ENCODE measurements around the gene SRY. TPM values are rescaled to one million over a fixed set of nuclear protein-coding genes. Genes with fewer than 3 reads are reported as not detected.
A peak's percentile ranks its signal among the peaks of the same experiment; 100 is the strongest.

The SRY gene
- total RNA-seq, 1 donor from 2014 or later = not detected

GRCh38 chrY:2800246-2800645 is 12.8 kb upstream of the SRY start:
- no peaks in the 10 kb centered on the region for H3K9me3 ChIP-seq (ENCODE audit: insufficient read depth, low read depth, low read length)
- no peaks in the 10 kb centered on the region for H3K4me1 ChIP-seq (ENCODE audit: insufficient read depth, low read length)
- H3K36me3 ChIP-seq (ENCODE audit: insufficient read depth, low read length) = no peaks in the 10 kb centered on the region
- H3K9ac ChIP-seq (ENCODE audit: low read length) = no peak overlapping the region
- H3K79me2 ChIP-seq (ENCODE audit: insufficient read depth, low read length) = no peaks in the 10 kb centered on the region
- no peak overlapping the region for H3K4me2 ChIP-seq (ENCODE audit: low read length)
- TF ChIP-seq EZH2 (IDR thresholded peaks at IDR 0.05; ENCODE audit: insufficient read depth, low read length) = no peak
- TF ChIP-seq, protein P1, sequence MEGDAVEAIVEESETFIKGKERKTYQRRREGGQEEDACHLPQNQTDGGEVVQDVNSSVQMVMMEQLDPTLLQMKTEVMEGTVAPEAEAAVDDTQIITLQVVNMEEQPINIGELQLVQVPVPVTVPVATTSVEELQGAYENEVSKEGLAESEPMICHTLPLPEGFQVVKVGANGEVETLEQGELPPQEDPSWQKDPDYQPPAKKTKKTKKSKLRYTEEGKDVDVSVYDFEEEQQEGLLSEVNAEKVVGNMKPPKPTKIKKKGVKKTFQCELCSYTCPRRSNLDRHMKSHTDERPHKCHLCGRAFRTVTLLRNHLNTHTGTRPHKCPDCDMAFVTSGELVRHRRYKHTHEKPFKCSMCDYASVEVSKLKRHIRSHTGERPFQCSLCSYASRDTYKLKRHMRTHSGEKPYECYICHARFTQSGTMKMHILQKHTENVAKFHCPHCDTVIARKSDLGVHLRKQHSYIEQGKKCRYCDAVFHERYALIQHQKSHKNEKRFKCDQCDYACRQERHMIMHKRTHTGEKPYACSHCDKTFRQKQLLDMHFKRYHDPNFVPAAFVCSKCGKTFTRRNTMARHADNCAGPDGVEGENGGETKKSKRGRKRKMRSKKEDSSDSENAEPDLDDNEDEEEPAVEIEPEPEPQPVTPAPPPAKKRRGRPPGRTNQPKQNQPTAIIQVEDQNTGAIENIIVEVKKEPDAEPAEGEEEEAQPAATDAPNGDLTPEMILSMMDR (IDR thresholded peaks at IDR 0.05; ENCODE audit: insufficient read depth, low read depth, low read length) = peak; percentile 35
- no peak overlapping the region for H2AFZ ChIP-seq (ENCODE audit: low read depth, low read length)
- no peaks in the 10 kb centered on the region for H3K27me3 ChIP-seq (ENCODE audit: insufficient read depth, low read length)
- FAIRE-seq (no peak), DNase-seq (ENCODE audit: low read depth) (no peak)
- Mint-ChIP-seq H3K36me3 (ENCODE audit: low read depth, unreplicated experiment) (no peaks in the 10 kb centered on the region), H3K27ac (ENCODE audit: unreplicated experiment) (no peak overlapping the region), H3K9me3 (ENCODE audit: unreplicated experiment) (peaks cover 5% of the 10 kb centered on the region), H3K4me3 (ENCODE audit: unreplicated experiment) (no peak overlapping the region), H3K4me1 (ENCODE audit: low read depth, unreplicated experiment) (no peaks in the 10 kb centered on the region), H3K27me3 (ENCODE audit: low read depth, unreplicated experiment) (no peaks in the 10 kb centered on the region)
- no peak overlapping the region for H3K27ac ChIP-seq (ENCODE audit: low read depth, low read length)
- no peak overlapping the region for H3K4me3 ChIP-seq (ENCODE audit: insufficient read depth, low read depth, low read length)
- no peaks in the 10 kb centered on the region for H4K20me1 ChIP-seq (ENCODE audit: insufficient read depth, low read length)

GRCh38 chrY:2797991-2798390 is 10.5 kb upstream of the SRY start:
- H3K4me3 Mint-ChIP-seq (ENCODE audit: unreplicated experiment) = no peak overlapping the region
- H3K36me3 Mint-ChIP-seq (ENCODE audit: low read depth, unreplicated experiment) = no peaks in the 10 kb centered on the region
- no peaks in the 10 kb centered on the region for H3K4me1 Mint-ChIP-seq (ENCODE audit: low read depth, unreplicated experiment)
- H3K9ac ChIP-seq (ENCODE audit: low read length) = no peak overlapping the region
- no peak overlapping the region for H3K4me3 ChIP-seq (ENCODE audit: insufficient read depth, low read depth, low read length)
- no peaks in the 10 kb centered on the region for H3K9me3 Mint-ChIP-seq (ENCODE audit: unreplicated experiment)
- DNase-seq (ENCODE audit: low read depth) (no peak), FAIRE-seq (no peak)
- H3K9me3 ChIP-seq (ENCODE audit: insufficient read depth, low read depth, low read length) = no peaks in the 10 kb centered on the region
- H3K27ac ChIP-seq (ENCODE audit: low read depth, low read length) = no peak overlapping the region
- H3K79me2 ChIP-seq (ENCODE audit: insufficient read depth, low read length) = no peaks in the 10 kb centered on the region
- H3K27me3 Mint-ChIP-seq (ENCODE audit: low read depth, unreplicated experiment) = no peaks in the 10 kb centered on the region
- H3K27me3 ChIP-seq (ENCODE audit: insufficient read depth, low read length) = no peaks in the 10 kb centered on the region
- no peaks in the 10 kb centered on the region for H4K20me1 ChIP-seq (ENCODE audit: insufficient read depth, low read length)
- H2AFZ ChIP-seq (ENCODE audit: low read depth, low read length) = no peak overlapping the region
- H3K4me1 ChIP-seq (ENCODE audit: insufficient read depth, low read length) = no peaks in the 10 kb centered on the region
- H3K4me2 ChIP-seq (ENCODE audit: low read length) = no peak overlapping the region
- H3K36me3 ChIP-seq (ENCODE audit: insufficient read depth, low read length) = no peaks in the 10 kb centered on the region
- no peak overlapping the region for H3K27ac Mint-ChIP-seq (ENCODE audit: unreplicated experiment)
- no peak for TF ChIP-seq EZH2 (IDR thresholded peaks at IDR 0.05; ENCODE audit: insufficient read depth, low read length)
- TF ChIP-seq, protein P1 (IDR thresholded peaks at IDR 0.05; ENCODE audit: insufficient read depth, low read depth, low read length) = no peak

DNA sequence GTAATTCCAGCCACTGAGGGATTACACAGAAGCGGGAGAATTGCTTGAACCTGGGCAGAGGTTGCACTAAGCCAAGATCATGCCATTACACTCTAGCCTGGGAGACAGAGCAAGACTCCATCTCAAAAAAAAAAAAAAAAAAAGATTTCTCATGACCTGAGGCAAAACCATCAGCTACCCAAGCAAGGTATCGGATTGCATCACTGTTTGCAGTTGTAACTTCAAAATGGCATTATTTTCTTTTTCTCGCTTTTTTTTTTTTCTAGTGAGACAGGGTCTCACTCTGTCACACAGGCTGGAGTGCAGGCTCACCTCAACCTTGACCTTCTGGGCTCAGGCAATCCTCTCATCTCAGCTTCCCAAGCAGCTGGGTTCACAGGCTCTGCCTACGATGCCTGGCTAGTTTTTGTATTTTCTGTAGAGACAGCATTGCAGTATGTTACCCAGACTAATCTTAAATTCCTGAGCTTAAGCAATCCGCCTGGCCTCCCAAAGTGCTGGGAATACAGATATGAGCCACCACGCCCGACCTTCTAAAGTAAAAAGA is 9.6 kb upstream of the SRY start:
- no peak overlapping the region for H3K27ac Mint-ChIP-seq (ENCODE audit: unreplicated experiment)
- no peak overlapping the region for H3K27ac ChIP-seq (ENCODE audit: low read depth, low read length)
- H3K79me2 ChIP-seq (ENCODE audit: insufficient read depth, low read length) = no peaks in the 10 kb centered on the region
- no peaks in the 10 kb centered on the region for H3K9me3 ChIP-seq (ENCODE audit: insufficient read depth, low read depth, low read length)
- no peak overlapping the region for H3K4me3 ChIP-seq (ENCODE audit: insufficient read depth, low read depth, low read length)
- no peaks in the 10 kb centered on the region for H3K4me1 Mint-ChIP-seq (ENCODE audit: low read depth, unreplicated experiment)
- H2AFZ ChIP-seq (ENCODE audit: low read depth, low read length) = no peak overlapping the region
- no peaks in the 10 kb centered on the region for H3K4me1 ChIP-seq (ENCODE audit: insufficient read depth, low read length)
- TF ChIP-seq EZH2 (IDR thresholded peaks at IDR 0.05; ENCODE audit: insufficient read depth, low read length) = no peak
- TF ChIP-seq, protein P1 (IDR thresholded peaks at IDR 0.05; ENCODE audit: insufficient read depth, low read depth, low read length) = no peak
- DNase-seq (ENCODE audit: low read depth) = no peak
- H3K27me3 Mint-ChIP-seq (ENCODE audit: low read depth, unreplicated experiment) = no peaks in the 10 kb centered on the region
- no peak overlapping the region for H3K4me2 ChIP-seq (ENCODE audit: low read length)
- H3K27me3 ChIP-seq (ENCODE audit: insufficient read depth, low read length) = no peaks in the 10 kb centered on the region
- no peaks in the 10 kb centered on the region for H4K20me1 ChIP-seq (ENCODE audit: insufficient read depth, low read length)
- no peak overlapping the region for H3K4me3 Mint-ChIP-seq (ENCODE audit: unreplicated experiment)
- FAIRE-seq = no peak
- no peak overlapping the region for H3K9ac ChIP-seq (ENCODE audit: low read length)
- no peaks in the 10 kb centered on the region for H3K9me3 Mint-ChIP-seq (ENCODE audit: unreplicated experiment)
- no peaks in the 10 kb centered on the region for H3K36me3 Mint-ChIP-seq (ENCODE audit: low read depth, unreplicated experiment)
- no peaks in the 10 kb centered on the region for H3K36me3 ChIP-seq (ENCODE audit: insufficient read depth, low read length)
